HCT116 (cell line): ENCODE data around the gene INPP5K.

Experiments used
- POLR2A ChIP-seq: IDR thresholded peaks from 2 replicates; pipeline ENCODE4 v1.7.0; 2011; ENCODE audit warnings: borderline replicate concordance; ENCODE audit not compliant: insufficient read depth, insufficient read length; ENCODE audit errors: extremely low read depth
- POLR2AphosphoS5 ChIP-seq: IDR thresholded peaks from 2 replicates; pipeline ENCODE4 v1.6.1; 2011; ENCODE audit warnings: mild to moderate bottlenecking, low read depth, low read length, moderate library complexity
- SIN3A ChIP-seq: IDR thresholded peaks from 2 replicates; pipeline ENCODE4 v1.6.1; 2012; ENCODE audit warnings: low read depth
- TF ChIP-seq, protein P1 (sequence below), 3 experiments: fragments of 200-600 bp in 1 of 3; sonication (generic) in 1 of 3; IDR thresholded peaks in 2 of 3; conservative IDR thresholded peaks in 1 of 3; 2 replicates each; pipeline ENCODE4 v1.5.1; 2012 to 2017; ENCODE audit warnings: low read depth in 2 of 3, low read length in 2 of 3, antibody characterized with exemption in 1 of 3, borderline replicate concordance in 1 of 3, control low read depth in 1 of 3, mild to moderate bottlenecking in 1 of 3, mixed read lengths in 1 of 3, mixed run types in 1 of 3, moderate library complexity in 1 of 3; ENCODE audit not compliant: insufficient read depth in 1 of 3
- TF ChIP-seq, protein P2 (sequence below): IDR thresholded peaks from 2 replicates; pipeline ENCODE4 v1.6.1; 2012

DNA sequence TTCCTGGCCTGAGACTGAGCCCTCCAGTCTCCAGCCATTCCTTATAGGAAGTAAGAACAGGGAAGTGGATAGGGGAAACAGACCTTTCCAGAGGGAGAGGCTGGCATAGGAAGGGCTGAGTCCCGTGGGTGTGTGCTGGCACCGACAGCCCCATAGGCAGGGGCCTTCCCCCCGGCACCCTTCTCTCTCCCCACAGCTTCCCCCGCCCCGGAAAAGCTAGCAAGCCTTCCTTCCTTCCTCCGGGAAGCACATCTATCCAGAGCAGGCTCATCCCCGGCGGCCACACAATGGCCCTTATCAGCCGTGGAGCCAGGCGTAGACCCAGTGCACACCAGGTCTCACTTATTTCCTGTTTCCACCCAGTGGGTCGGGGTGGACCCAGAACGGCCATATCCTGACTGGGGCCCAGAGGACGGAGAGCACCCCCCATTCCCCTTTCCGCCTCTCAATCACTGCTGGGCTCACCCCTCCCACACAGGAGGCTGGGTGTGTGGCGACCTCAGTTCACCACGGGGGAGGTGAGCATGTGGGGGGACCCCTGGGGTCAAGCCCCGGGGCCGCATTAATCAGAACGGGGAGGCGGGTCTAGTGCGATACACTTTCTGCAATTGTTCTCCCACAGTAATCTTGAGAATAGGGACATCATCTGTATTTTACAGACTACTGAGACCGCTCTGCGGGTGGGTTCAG, 23.0 kb downstream of the INPP5K start:
- TF ChIP-seq SIN3A (no peak), POLR2A (no peak), POLR2AphosphoS5 (no peak)
- TF ChIP-seq, protein P1, sequence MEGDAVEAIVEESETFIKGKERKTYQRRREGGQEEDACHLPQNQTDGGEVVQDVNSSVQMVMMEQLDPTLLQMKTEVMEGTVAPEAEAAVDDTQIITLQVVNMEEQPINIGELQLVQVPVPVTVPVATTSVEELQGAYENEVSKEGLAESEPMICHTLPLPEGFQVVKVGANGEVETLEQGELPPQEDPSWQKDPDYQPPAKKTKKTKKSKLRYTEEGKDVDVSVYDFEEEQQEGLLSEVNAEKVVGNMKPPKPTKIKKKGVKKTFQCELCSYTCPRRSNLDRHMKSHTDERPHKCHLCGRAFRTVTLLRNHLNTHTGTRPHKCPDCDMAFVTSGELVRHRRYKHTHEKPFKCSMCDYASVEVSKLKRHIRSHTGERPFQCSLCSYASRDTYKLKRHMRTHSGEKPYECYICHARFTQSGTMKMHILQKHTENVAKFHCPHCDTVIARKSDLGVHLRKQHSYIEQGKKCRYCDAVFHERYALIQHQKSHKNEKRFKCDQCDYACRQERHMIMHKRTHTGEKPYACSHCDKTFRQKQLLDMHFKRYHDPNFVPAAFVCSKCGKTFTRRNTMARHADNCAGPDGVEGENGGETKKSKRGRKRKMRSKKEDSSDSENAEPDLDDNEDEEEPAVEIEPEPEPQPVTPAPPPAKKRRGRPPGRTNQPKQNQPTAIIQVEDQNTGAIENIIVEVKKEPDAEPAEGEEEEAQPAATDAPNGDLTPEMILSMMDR (IDR thresholded peaks at IDR 0.05 in 2 of 3, conservative IDR thresholded peaks at IDR 0.05 in 1 of 3; ENCODE audit: borderline replicate concordance in 1 of 3, insufficient read depth in 1 of 3, low read depth in 2 of 3, low read length in 2 of 3): no peak
- TF ChIP-seq, protein P2, sequence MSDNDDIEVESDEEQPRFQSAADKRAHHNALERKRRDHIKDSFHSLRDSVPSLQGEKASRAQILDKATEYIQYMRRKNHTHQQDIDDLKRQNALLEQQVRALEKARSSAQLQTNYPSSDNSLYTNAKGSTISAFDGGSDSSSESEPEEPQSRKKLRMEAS: no peak
